GM13977 (cell line): Measurements from ENCODE around the gene RNF113A.
"Not testable (repeated sequence)": the region's sequence is repeated elsewhere in the genome, so short reads cannot be mapped to it uniquely, and the experiment has no call there.

Experiments used
- DNase-seq: peaks from one replicate; pipeline ENCODE4 v3.0.0; 2012; ENCODE audit warnings: low spot score
- CTCF ChIP-seq: IDR thresholded peaks from 2 replicates; pipeline ENCODE4 v1.5.1; 2012; ENCODE audit warnings: mild to moderate bottlenecking, control low read depth; ENCODE audit not compliant: insufficient read depth; ENCODE audit errors: extremely low read depth, missing control alignments
- in situ Hi-C: fragments of 300-500 bp; cut with MboI; formaldehyde crosslinking; loops from one replicate; pipeline ENCODE4 v1.12.0; 2022; ENCODE audit warnings: low sequenced_read_pairs, low pct_unique_long_range_greater_than_20kb, mixed read lengths, inconsistent platforms; ENCODE audit not compliant: unreplicated experiment

RNF113A gene

GRCh38 chrX:119895843-119896326 lies 24.4 kb upstream of the RNF113A start, which contains the start of gene AKAP14:
Gene AKAP14 (plus strand): TSS chrX:119895893. CDS start chrX:119903224, 7,331 bp downstream.
- no peak for TF ChIP-seq CTCF
- in situ Hi-C loops, result loop anchor here (25.0 kb wide), 1 partner anchor 384 kb away; no protein-coding TSS in a partner anchor
- DNase-seq, result no peak

- DNase-seq, result not testable (repeated sequence)
- in situ Hi-C loops, result loop anchor here (25.0 kb wide), 1 partner anchor 380 kb away; no protein-coding TSS in a partner anchor
Observed at GRCh38 chrX:119891961-119892692, 20.6 kb upstream of the RNF113A start.

- not testable (repeated sequence) for DNase-seq
- in situ Hi-C loops, result loop anchor here (25.0 kb wide), 1 partner anchor 378 kb away; no protein-coding TSS in a partner anchor
Observed at GRCh38 chrX:119890626-119891025, 19.1 kb upstream of the RNF113A start.

- peak; percentile 69 for DNase-seq
- in situ Hi-C loops, result loop anchor here (25.0 kb wide), 1 partner anchor 376 kb away; no protein-coding TSS in a partner anchor
- peak; percentile 62 for TF ChIP-seq CTCF
Observed at GRCh38 chrX:119887721-119888425, 16.3 kb upstream of the RNF113A start.

GRCh38 chrX:119885554-119886428 lies 14.3 kb upstream of the RNF113A start:
- no peak for TF ChIP-seq CTCF
- DNase-seq, result no peak
- in situ Hi-C loops, result loop anchor here (25.0 kb wide), 1 partner anchor 373 kb away; no protein-coding TSS in a partner anchor

- in situ Hi-C loops, result loop anchor here (25.0 kb wide), 1 partner anchor 368 kb away; no protein-coding TSS in a partner anchor
- TF ChIP-seq CTCF, result peak; percentile 68
- peak; percentile 73 for DNase-seq
Observed at GRCh38 chrX:119880552-119881437, 9.3 kb upstream of the RNF113A start.
